Measurements from ENCODE around the gene MAP3K5. TPM values are rescaled to one million over a fixed set of nuclear protein-coding genes. Genes with fewer than 3 reads are reported as not detected.

The MAP3K5 gene
- total RNA-seq, 2 donors from 2014 or later: 65.7 to 98.4 TPM

- DNase-seq (ENCODE audit: low spot score): no peak
- H3K9me3 ChIP-seq: no peaks in the 10 kb centered on the region
- no peaks in the 10 kb centered on the region for H3K36me3 ChIP-seq
- H3K4me3 ChIP-seq: no peak overlapping the region
- WGBS: 69% methylated on average over 3 of the region's 3 CpGs
- no peaks in the 10 kb centered on the region for H3K27me3 ChIP-seq (replicated peaks; ENCODE audit: insufficient read depth)
- intact Hi-C loops (cut with DNase I): no loop called here
- TF ChIP-seq POLR2AphosphoS5 (IDR thresholded peaks at IDR 0.05) (no peak), POLR2A (IDR thresholded peaks at IDR 0.05) (no peak), CTCF (IDR thresholded peaks at IDR 0.05) (no peak)
- H3K27ac ChIP-seq: no peak overlapping the region
- H3K4me1 ChIP-seq (replicated peaks): no peaks in the 10 kb centered on the region
Measured at GRCh38 chr6:136676075-136676474, 116.2 kb downstream of the MAP3K5 start.

GRCh38 chr6:136673571-136673970 lies 118.7 kb downstream of the MAP3K5 start:
- H3K9me3 ChIP-seq: no peaks in the 10 kb centered on the region
- H3K27me3 ChIP-seq (replicated peaks; ENCODE audit: insufficient read depth): no peaks in the 10 kb centered on the region
- H3K27ac ChIP-seq: no peak overlapping the region
- no peak for DNase-seq (ENCODE audit: low spot score)
- no peaks in the 10 kb centered on the region for H3K36me3 ChIP-seq
- intact Hi-C loops (cut with DNase I): no loop called here
- no peak overlapping the region for H3K4me3 ChIP-seq
- TF ChIP-seq POLR2AphosphoS5 (IDR thresholded peaks at IDR 0.05): no peak
- no peak for TF ChIP-seq CTCF (IDR thresholded peaks at IDR 0.05)
- no peak for TF ChIP-seq POLR2A (IDR thresholded peaks at IDR 0.05)
- no peaks in the 10 kb centered on the region for H3K4me1 ChIP-seq (replicated peaks)

GRCh38 chr6:136672144-136672543 lies 120.1 kb downstream of the MAP3K5 start:
- Histone ChIP-seq H3K4me1 (replicated peaks) (no peaks in the 10 kb centered on the region), H3K4me3 (no peak overlapping the region), H3K27ac (no peak overlapping the region), H3K9me3 (no peaks in the 10 kb centered on the region), H3K27me3 (replicated peaks; ENCODE audit: insufficient read depth) (no peaks in the 10 kb centered on the region), H3K36me3 (no peaks in the 10 kb centered on the region)
- intact Hi-C loops (cut with DNase I): no loop called here
- DNase-seq (ENCODE audit: low spot score): no peak
- 92% methylated on average over 4 of the region's 4 CpGs for WGBS
- TF ChIP-seq POLR2A (IDR thresholded peaks at IDR 0.05) (no peak), CTCF (IDR thresholded peaks at IDR 0.05) (no peak), POLR2AphosphoS5 (IDR thresholded peaks at IDR 0.05) (no peak)

GRCh38 chr6:136669299-136669699 lies 123.0 kb downstream of the MAP3K5 start:
- Histone ChIP-seq H3K4me3 (no peak overlapping the region), H3K4me1 (replicated peaks) (no peaks in the 10 kb centered on the region), H3K36me3 (no peaks in the 10 kb centered on the region), H3K27me3 (replicated peaks; ENCODE audit: insufficient read depth) (no peaks in the 10 kb centered on the region), H3K27ac (peak overlapping the region in 1 of 2 donors; percentile 28), H3K9me3 (no peaks in the 10 kb centered on the region)
- DNase-seq (ENCODE audit: low spot score): peak; percentile 13
- intact Hi-C loops (cut with DNase I): no loop called here
- peak; percentile 54 for TF ChIP-seq POLR2AphosphoS5 (IDR thresholded peaks at IDR 0.05)
- TF ChIP-seq CTCF (IDR thresholded peaks at IDR 0.05): no peak
- 22% methylated on average over 3 of the region's 3 CpGs for WGBS

- Histone ChIP-seq H3K9me3 (no peaks in the 10 kb centered on the region), H3K36me3 (no peaks in the 10 kb centered on the region), H3K4me1 (replicated peaks) (no peaks in the 10 kb centered on the region), H3K27me3 (replicated peaks; ENCODE audit: insufficient read depth) (no peaks in the 10 kb centered on the region), H3K27ac (peak overlapping the region in 1 of 2 donors; percentile 28), H3K4me3 (no peak overlapping the region)
- no peak for DNase-seq (ENCODE audit: low spot score)
- intact Hi-C loops (cut with DNase I): no loop called here
- no peak for TF ChIP-seq POLR2AphosphoS5 (IDR thresholded peaks at IDR 0.05)
- TF ChIP-seq POLR2A (IDR thresholded peaks at IDR 0.05): no peak
- no peak for TF ChIP-seq CTCF (IDR thresholded peaks at IDR 0.05)
- WGBS: 76% methylated on average over 3 of the region's 3 CpGs
Measured at GRCh38 chr6:136668571-136668970, 123.7 kb downstream of the MAP3K5 start.
